ENCODE results near the gene ELFN2.

Gene ELFN2

DNA sequence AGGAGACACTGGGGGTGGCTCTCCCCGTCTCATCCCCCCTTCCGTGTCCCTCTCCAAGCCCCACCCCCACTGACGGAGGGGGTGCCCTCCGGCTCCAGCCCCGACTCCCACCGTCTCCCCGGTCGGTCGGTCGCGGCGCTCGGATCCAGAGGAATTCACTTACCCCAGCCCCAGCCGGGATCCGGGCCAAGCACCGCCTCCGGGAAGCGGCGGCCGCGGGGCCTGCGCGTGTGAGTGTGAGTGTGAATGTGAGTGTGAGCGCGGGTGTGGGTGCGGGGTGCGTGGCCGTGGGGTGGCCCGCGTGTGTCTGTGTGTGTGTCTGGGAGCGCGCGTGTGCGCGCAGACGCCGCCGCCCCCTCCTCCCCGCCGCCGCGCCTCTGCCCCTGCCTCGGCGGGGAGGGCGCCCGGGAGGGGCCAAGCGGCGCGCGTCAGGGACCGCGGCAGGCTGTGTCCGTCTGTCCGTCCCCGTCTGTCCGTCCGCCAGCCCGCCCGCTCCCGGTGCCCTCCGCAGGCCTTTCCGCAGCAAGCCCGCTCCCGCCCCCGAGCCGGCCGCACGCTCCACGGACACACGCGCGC is at the start of gene ELFN2:
Gene ELFN2 (minus strand): TSS at position 345 of the 576 bp plus-strand sequence. CDS start 51,945 bp downstream, outside the sequence.
- Histone ChIP-seq H3K27ac (ENCODE audit: low read length) (no peak within 1 kb of the TSS), H3K79me2 (ENCODE audit: insufficient read depth, low read length) (no peaks in the 10 kb centered on the region), H3K9me3 (ENCODE audit: insufficient read depth, low read length, severe bottlenecking) (no peaks in the 10 kb centered on the region), H3K4me1 (ENCODE audit: insufficient read depth, low read length) (peaks cover 11% of the 10 kb centered on the region), H3K27me3 (ENCODE audit: insufficient read depth, low read length, poor library complexity) (peaks cover 20% of the 10 kb centered on the region), H3K4me3 (ENCODE audit: low read depth in 1 of 2, low read length in 2 of 2) (no peak within 1 kb of the TSS), H3K4me2 (ENCODE audit: insufficient read depth, low read length) (peak within 1 kb of the TSS; percentile 33; the same call in 1 of the 2 replicates), H3K36me3 (ENCODE audit: insufficient read depth, low read length) (no peaks in the 10 kb centered on the region), H3K9ac (ENCODE audit: low read depth, low read length) (no peak within 1 kb of the TSS), H2AFZ (ENCODE audit: low read depth, low read length) (no peak within 1 kb of the TSS), H4K20me1 (ENCODE audit: insufficient read depth, low read length) (peaks cover 20% of the 10 kb centered on the region)
- ATAC-seq (ENCODE audit: insufficient read depth, low read depth) (no peak), DNase-seq (no peak)
- TF ChIP-seq EZH2 (IDR thresholded peaks at IDR 0.05; ENCODE audit: borderline replicate concordance, low read depth, low read length, severe bottlenecking) = no peak
- no peak for TF ChIP-seq CTCF (IDR thresholded peaks at IDR 0.05; ENCODE audit: borderline replicate concordance, extremely low read depth, low read length, poor library complexity, severe bottlenecking)

- H3K4me3 ChIP-seq (ENCODE audit: low read depth in 1 of 2, low read length in 2 of 2) = no peak overlapping the region
- peaks cover 10% of the 10 kb centered on the region; the same call in 1 of the 2 replicates for H4K20me1 ChIP-seq (ENCODE audit: insufficient read depth, low read length)
- no peak overlapping the region for H2AFZ ChIP-seq (ENCODE audit: low read depth, low read length)
- no peak for ATAC-seq (ENCODE audit: insufficient read depth, low read depth)
- TF ChIP-seq CTCF (IDR thresholded peaks at IDR 0.05; ENCODE audit: borderline replicate concordance, extremely low read depth, low read length, poor library complexity, severe bottlenecking) = no peak
- no peak for TF ChIP-seq EZH2 (IDR thresholded peaks at IDR 0.05; ENCODE audit: borderline replicate concordance, low read depth, low read length, severe bottlenecking)
- H3K4me2 ChIP-seq (ENCODE audit: insufficient read depth, low read length) = no peak overlapping the region
- H3K27me3 ChIP-seq (ENCODE audit: insufficient read depth, low read length, poor library complexity) = no peaks in the 10 kb centered on the region
- 0 out of 2 replicates have a peak, but pooled peaks cover 2% of the 10 kb centered on the region for H3K79me2 ChIP-seq (ENCODE audit: insufficient read depth, low read length)
- DNase-seq = no peak
- H3K9ac ChIP-seq (ENCODE audit: low read depth, low read length) = no peak overlapping the region
- no peaks in the 10 kb centered on the region for H3K4me1 ChIP-seq (ENCODE audit: insufficient read depth, low read length)
- peaks cover 32% of the 10 kb centered on the region for H3K36me3 ChIP-seq (ENCODE audit: insufficient read depth, low read length)
- H3K27ac ChIP-seq (ENCODE audit: low read length) = no peak overlapping the region
- H3K9me3 ChIP-seq (ENCODE audit: insufficient read depth, low read length, severe bottlenecking) = no peaks in the 10 kb centered on the region
Measured at GRCh38 chr22:37476389-37477329, 49.4 kb upstream of the ELFN2 start.

DNA sequence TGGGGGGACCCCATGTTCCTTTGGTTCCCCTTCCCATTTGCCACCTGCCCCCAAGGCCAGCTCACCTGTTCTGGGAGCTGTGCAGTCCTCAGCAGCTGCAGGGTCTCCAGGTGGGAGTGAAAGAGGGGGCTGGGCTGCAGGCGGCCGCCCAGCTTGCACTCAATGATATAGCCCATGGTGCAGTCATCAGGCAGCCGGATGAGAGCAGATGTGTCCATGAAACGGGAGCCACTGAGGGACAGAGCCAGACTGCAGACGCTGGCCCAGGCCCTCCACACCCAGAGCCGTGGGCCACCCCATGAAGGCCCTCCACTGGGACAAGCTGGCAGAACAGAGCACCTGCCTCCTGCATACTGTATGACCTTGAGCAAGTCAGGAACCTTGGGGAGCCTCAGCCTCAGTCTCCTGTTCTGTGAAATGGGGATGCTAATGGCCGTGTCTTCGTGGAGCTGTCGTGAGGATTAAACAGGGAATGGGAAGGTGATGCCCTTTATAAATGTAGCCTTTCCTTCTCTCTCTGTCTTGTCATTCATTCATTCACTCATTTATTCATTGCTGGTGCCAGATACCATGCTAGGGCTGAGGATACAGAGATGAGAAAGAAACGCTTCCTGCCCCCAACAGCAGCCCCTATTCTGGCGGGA is 47.3 kb upstream of the ELFN2 start:
- no peak overlapping the region for H3K4me2 ChIP-seq (ENCODE audit: insufficient read depth, low read length)
- H3K4me3 ChIP-seq (ENCODE audit: low read depth in 1 of 2, low read length in 2 of 2) = no peak overlapping the region
- TF ChIP-seq EZH2 (IDR thresholded peaks at IDR 0.05; ENCODE audit: borderline replicate concordance, low read depth, low read length, severe bottlenecking) (no peak), CTCF (IDR thresholded peaks at IDR 0.05; ENCODE audit: borderline replicate concordance, extremely low read depth, low read length, poor library complexity, severe bottlenecking) (no peak)
- H3K27ac ChIP-seq (ENCODE audit: low read length) = no peak overlapping the region
- ATAC-seq (ENCODE audit: insufficient read depth, low read depth) (no peak), DNase-seq (no peak)
- H3K79me2 ChIP-seq (ENCODE audit: insufficient read depth, low read length) = no peaks in the 10 kb centered on the region
- H3K27me3 ChIP-seq (ENCODE audit: insufficient read depth, low read length, poor library complexity) = no peaks in the 10 kb centered on the region
- H3K4me1 ChIP-seq (ENCODE audit: insufficient read depth, low read length) = no peaks in the 10 kb centered on the region
- H3K9me3 ChIP-seq (ENCODE audit: insufficient read depth, low read length, severe bottlenecking) = no peaks in the 10 kb centered on the region
- peaks cover 17% of the 10 kb centered on the region for H4K20me1 ChIP-seq (ENCODE audit: insufficient read depth, low read length)
- no peak overlapping the region for H3K9ac ChIP-seq (ENCODE audit: low read depth, low read length)
- H3K36me3 ChIP-seq (ENCODE audit: insufficient read depth, low read length) = peaks cover 32% of the 10 kb centered on the region
- no peak overlapping the region for H2AFZ ChIP-seq (ENCODE audit: low read depth, low read length)
